GM12878 (cell line): Measurements from ENCODE around the gene CELSR1. TPM values are rescaled to one million over a fixed set of nuclear protein-coding genes. Genes with fewer than 3 reads are reported as not detected.

ENCODE experiments used
- ATAC-seq: fragments of 200-7000 bp; cut with Tn5 transposase; 3 replicates; pipeline ENCODE4 v1.9.1; 2020; ENCODE audit warnings: mild to moderate bottlenecking, moderate library complexity
- BruUV-seq: library from RNA; stranded (reverse); fragments of 400-500 nt; replicated peaks from 2 replicates; lab custom pipeline; 2021; lab: Mats Ljungman, UMichigan
- CTCF ChIA-PET: fragments of 300-600 bp; sonication (Branson Sonifier 250); formaldehyde crosslinking; extraction: SDS; loops from one replicate; lab custom pipeline; 2021; ENCODE audit warnings: inconsistent platforms; lab: Yijun Ruan, JAX
- POLR2A ChIA-PET: fragments of 350-600 bp; formaldehyde crosslinking; extraction: SDS; loops from one replicate; lab custom pipeline; 2021; ENCODE audit warnings: inconsistent platforms; lab: Charles Lee
- RAD21 ChIA-PET: fragments of 300-600 bp; sonication (Branson Sonifier 250); formaldehyde crosslinking; loops from one replicate; lab custom pipeline; 2023; ENCODE audit warnings: antibody characterized with exemption; ENCODE audit not compliant: unreplicated experiment; lab: Charles Lee
- SMC1A ChIA-PET: fragments of 300-600 bp; sonication (Branson Sonifier 250); formaldehyde crosslinking; loops from one replicate; lab custom pipeline; 2023; ENCODE audit not compliant: unreplicated experiment, uncharacterized antibody; lab: Charles Lee
- DNase-seq: peaks from one replicate; pipeline ENCODE4 v3.0.0-alpha.2; 2011; ENCODE audit warnings: low read depth, low spot score
- FAIRE-seq: peaks from 3 replicates; lab custom pipeline; 2011; peaks lifted over from hg19 to GRCh38; lab: Jason Lieb, UNC
- H2AFZ ChIP-seq: 2 replicates; pipeline ENCODE4 v1.6.0; 2011; ENCODE audit warnings: low read depth, low read length, control low read depth; ENCODE audit not compliant: control insufficient read depth
- H3K27ac ChIP-seq: 2 replicates; pipeline ENCODE4 v1.5.1; 2011; ENCODE audit warnings: control low read depth; ENCODE audit not compliant: control insufficient read depth, insufficient read depth
- H3K27me3 ChIP-seq, 2 experiments: replicated peaks in 1 of 2; 2 replicates each; pipeline versions ENCODE4 v1.6.0 to v1.6.1; 2011; ENCODE audit warnings: low read length in 1 of 2; ENCODE audit not compliant: control insufficient read depth in 2 of 2, insufficient read depth in 2 of 2
- H3K36me3 ChIP-seq, 2 experiments: 2 replicates each; pipeline ENCODE4 v1.5.1; 2011; ENCODE audit warnings: low read length in 1 of 2; ENCODE audit not compliant: control insufficient read depth in 2 of 2, insufficient read depth in 2 of 2
- H3K4me1 ChIP-seq: 2 replicates; pipeline ENCODE4 v1.6.1; 2011; ENCODE audit warnings: mild to moderate bottlenecking, low read length, moderate library complexity, mixed read lengths; ENCODE audit not compliant: control insufficient read depth, insufficient read depth
- H3K4me2 ChIP-seq: 2 replicates; pipeline ENCODE4 v1.6.0; 2011; ENCODE audit warnings: control low read depth; ENCODE audit not compliant: control insufficient read depth, insufficient read depth
- H3K4me3 ChIP-seq: fragments of 200-600 bp; sonication (generic); 2 replicates; pipeline ENCODE4 v1.5.1; 2016
- H3K79me2 ChIP-seq: 2 replicates; pipeline ENCODE4 v1.6.0; 2011; ENCODE audit warnings: low read length; ENCODE audit not compliant: control insufficient read depth, insufficient read depth
- H3K9ac ChIP-seq: 2 replicates; pipeline ENCODE4 v1.8.0; 2011; ENCODE audit warnings: low read length, control low read depth, mixed read lengths; ENCODE audit not compliant: control insufficient read depth, insufficient read depth
- H3K9me3 ChIP-seq: replicated peaks from 3 replicates; pipeline ENCODE4 v1.5.1; 2011; ENCODE audit warnings: mild to moderate bottlenecking, low read length; ENCODE audit not compliant: control insufficient read depth, insufficient read depth
- H4K20me1 ChIP-seq: 2 replicates; pipeline ENCODE4 v1.6.0; 2011; ENCODE audit not compliant: control insufficient read depth, insufficient read depth
- ASH2L ChIP-seq: fragments of 300-600, 200-600 bp; sonication (generic); IDR thresholded peaks from 2 replicates; pipeline ENCODE4 v1.6.1; 2017; ENCODE audit warnings: low read depth, mild to moderate bottlenecking, borderline replicate concordance
- BRCA1 ChIP-seq: IDR thresholded peaks from 2 replicates; pipeline ENCODE4 v1.6.1; 2011; ENCODE audit warnings: low read depth, low read length, improper control_type of control experiment
- HDAC6 ChIP-seq: fragments of 200-600 bp; sonication (generic); IDR thresholded peaks from one replicate; pipeline ENCODE4 v1.8.0; 2017; ENCODE audit warnings: antibody characterized with exemption; ENCODE audit not compliant: unreplicated experiment
- MEF2B ChIP-seq: fragments of 450-650 bp; IDR thresholded peaks from 2 replicates; pipeline ENCODE4 v1.6.1; 2018; ENCODE audit warnings: mild to moderate bottlenecking, moderate library complexity; ENCODE audit not compliant: partially characterized antibody, poor library complexity, severe bottlenecking
- MTA2 ChIP-seq: fragments of 450-650 bp; IDR thresholded peaks from 2 replicates; pipeline ENCODE4 v1.6.1; 2016; ENCODE audit warnings: low read depth, mild to moderate bottlenecking, moderate library complexity
- NFYA ChIP-seq: IDR thresholded peaks from 2 replicates; pipeline ENCODE4 v1.6.1; 2011; ENCODE audit warnings: low read depth, mild to moderate bottlenecking, low read length, improper control_type of control experiment, borderline replicate concordance
- RCOR1 ChIP-seq: conservative IDR thresholded peaks from 2 replicates; pipeline ENCODE4 v1.6.1; 2012; ENCODE audit warnings: low read depth, low read length, improper control_type of control experiment
- RELA ChIP-seq: fragments of 450-650 bp; IDR thresholded peaks from 2 replicates; pipeline ENCODE4 v1.8.0; 2014; ENCODE audit warnings: borderline replicate concordance; ENCODE audit not compliant: partially characterized antibody
- ZNF622 ChIP-seq: fragments of 450-650 bp; IDR thresholded peaks from 2 replicates; pipeline ENCODE4 v1.6.1; 2017; ENCODE audit warnings: mild to moderate bottlenecking, inconsistent platforms
- WGBS: methylation state at CpG from one replicate; pipeline ENCODE4 v1.1.6; 2016; ENCODE audit warnings: low lambda C conversion rate; ENCODE audit not compliant: insufficient replicate concordance, insufficient coverage; ENCODE audit errors: missing lambda C conversion rate; 5-methylcytosine and 5-hydroxymethylcytosine counted together
- in situ Hi-C: fragments of 300-500 bp; cut with MboI; formaldehyde crosslinking; loops from 9 replicates; pipeline ENCODE4 v1.14.3; 2018; ENCODE audit warnings: mixed read lengths
- intact Hi-C: fragments of 100-400 bp; cut with micrococcal nuclease; formaldehyde crosslinking; loops from one replicate; pipeline ENCODE4 v1.14.2; 2022; ENCODE audit not compliant: unreplicated experiment
- polyA plus RNA-seq, 11 experiments: library from polyadenylated mRNA; depleted of rRNA in 4 of 11; unstranded in 6 of 11; stranded (reverse) in 5 of 11; fragments of >200 nt; fragmentation: Nextera tagmentation in 4 of 11; fragmentation: Illumina TruSeq in 1 of 11; extraction: Ambion mirVana in 4 of 11; extraction: Trizol in 1 of 11; gene quantifications; 1 replicate in 1 of 11; 2 replicates in 10 of 11; pipeline versions ENCODE4 v1.2.1 to v1.2.3, GENCODE V29; 2011 to 2016; ENCODE audit warnings: inconsistent platforms in 2 of 11, missing spikeins in 2 of 11, low read depth in 1 of 11
- total RNA-seq, 4 experiments: library from RNA; depleted of rRNA in 3 of 4; stranded (reverse); fragments of >200 nt in 3 of 4; fragmentation: Illumina TruSeq in 1 of 4; extraction: Trizol in 1 of 4; gene quantifications; 2 replicates each; pipeline versions ENCODE4 v1.2.1 to v1.2.3, GENCODE V29; 2013 to 2021
- TF ChIP-seq, protein P1 (sequence below): fragments of 150-350 bp; IDR thresholded peaks from 2 replicates; pipeline ENCODE4 v1.6.1; 2016; ENCODE audit warnings: low read depth, low read length

Gene CELSR1
- total and polyA plus RNA-seq, 10 of the 15 experiments (the other 5 are each of a cell fraction or from before 2014, with no cell fraction given) = 0.05 to 1.7 (median 0.35) TPM; not detected in 2

- TF ChIP-seq, protein P1, sequence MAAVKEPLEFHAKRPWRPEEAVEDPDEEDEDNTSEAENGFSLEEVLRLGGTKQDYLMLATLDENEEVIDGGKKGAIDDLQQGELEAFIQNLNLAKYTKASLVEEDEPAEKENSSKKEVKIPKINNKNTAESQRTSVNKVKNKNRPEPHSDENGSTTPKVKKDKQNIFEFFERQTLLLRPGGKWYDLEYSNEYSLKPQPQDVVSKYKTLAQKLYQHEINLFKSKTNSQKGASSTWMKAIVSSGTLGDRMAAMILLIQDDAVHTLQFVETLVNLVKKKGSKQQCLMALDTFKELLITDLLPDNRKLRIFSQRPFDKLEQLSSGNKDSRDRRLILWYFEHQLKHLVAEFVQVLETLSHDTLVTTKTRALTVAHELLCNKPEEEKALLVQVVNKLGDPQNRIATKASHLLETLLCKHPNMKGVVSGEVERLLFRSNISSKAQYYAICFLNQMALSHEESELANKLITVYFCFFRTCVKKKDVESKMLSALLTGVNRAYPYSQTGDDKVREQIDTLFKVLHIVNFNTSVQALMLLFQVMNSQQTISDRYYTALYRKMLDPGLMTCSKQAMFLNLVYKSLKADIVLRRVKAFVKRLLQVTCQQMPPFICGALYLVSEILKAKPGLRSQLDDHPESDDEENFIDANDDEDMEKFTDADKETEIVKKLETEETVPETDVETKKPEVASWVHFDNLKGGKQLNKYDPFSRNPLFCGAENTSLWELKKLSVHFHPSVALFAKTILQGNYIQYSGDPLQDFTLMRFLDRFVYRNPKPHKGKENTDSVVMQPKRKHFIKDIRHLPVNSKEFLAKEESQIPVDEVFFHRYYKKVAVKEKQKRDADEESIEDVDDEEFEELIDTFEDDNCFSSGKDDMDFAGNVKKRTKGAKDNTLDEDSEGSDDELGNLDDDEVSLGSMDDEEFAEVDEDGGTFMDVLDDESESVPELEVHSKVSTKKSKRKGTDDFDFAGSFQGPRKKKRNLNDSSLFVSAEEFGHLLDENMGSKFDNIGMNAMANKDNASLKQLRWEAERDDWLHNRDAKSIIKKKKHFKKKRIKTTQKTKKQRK = no peak
Observed at GRCh38 chr22:46553189-46553588, 15.8 kb upstream of the CELSR1 start (continued).

DNA sequence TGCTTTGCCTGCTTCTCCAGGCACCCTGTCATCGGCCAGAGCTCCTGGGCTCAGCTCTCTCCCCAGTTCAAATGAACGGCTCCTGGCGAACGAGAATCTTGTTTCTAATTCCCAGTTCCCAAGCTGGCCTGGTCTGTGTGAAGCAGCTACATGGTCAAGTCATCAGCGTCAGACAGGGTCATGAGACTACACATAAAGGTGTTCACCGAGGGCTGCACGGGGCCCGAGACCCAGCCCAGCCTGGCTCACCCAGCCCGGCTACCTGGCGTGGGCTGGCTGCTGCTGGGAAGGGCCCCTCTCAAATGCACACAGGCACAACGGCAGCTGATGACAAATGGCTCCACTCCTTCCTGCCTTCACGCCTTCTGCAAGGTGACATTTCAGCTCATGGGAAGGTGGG lies 14.6 kb upstream of the CELSR1 start:
- Histone ChIP-seq H3K27me3 (no peaks in the 10 kb centered on the region; a peak in 2 of 4 replicates), H3K4me2 (no peak overlapping the region), H3K27ac (no peak overlapping the region), H3K4me1 (no peaks in the 10 kb centered on the region), H4K20me1 (no peaks in the 10 kb centered on the region), H3K9me3 (peaks cover 3% of the 10 kb centered on the region; the same call in 1 of the 3 replicates), H3K9ac (no peak overlapping the region), H3K79me2 (no peaks in the 10 kb centered on the region), H2AFZ (no peak overlapping the region), H3K4me3 (no peak overlapping the region), H3K36me3 (no peaks in the 10 kb centered on the region)
- no peak for DNase-seq
- WGBS = 56% methylated on average over 12 of the region's 12 CpGs
- no peak for ATAC-seq
- RAD21 ChIA-PET = interaction anchor here (0.7 to 1.4 kb wide), 2 partner anchors 12 to 184 kb away, joined by 3 to 4 read pairs; no protein-coding TSS in a partner anchor
- BruUV-seq = no TSS peak
- TF ChIP-seq MTA2 (no peak), MEF2B (no peak), NFYA (no peak), RCOR1 (no peak), HDAC6 (no peak), RELA (no peak), BRCA1 (no peak), ASH2L (no peak), ZNF622 (no peak)
- CTCF ChIA-PET = interaction anchor here (1.1 to 3.5 kb wide), 3 partner anchors 10 to 184 kb away, joined by 4 to 13 read pairs (median 4); no protein-coding TSS in a partner anchor
- FAIRE-seq = no peak
- intact Hi-C loops (no loop called here), in situ Hi-C loops (loop anchor here (25.0 kb wide), 1 partner anchor 1935 kb away; a partner anchor contains a TSS)
- POLR2A ChIA-PET = no interaction called here
- SMC1A ChIA-PET = no interaction called here
